ACHN (cell line): ENCODE data around the gene OTOA.
"Not testable (repeated sequence)": the region's sequence is repeated elsewhere in the genome, so short reads cannot be mapped to it uniquely, and the experiment has no call there.

ENCODE experiments used
- DNase-seq: peaks from one replicate; pipeline ENCODE4 v3.0.0-alpha.2; 2015
- in situ Hi-C: cut with HindIII; loops from 2 replicates; pipeline ENCODE4 v1.10.0; 2017; ENCODE audit warnings: low sequenced_read_pairs, low pct_ligation_motif_present, low pct_unique_long_range_greater_than_20kb

Gene OTOA

DNA sequence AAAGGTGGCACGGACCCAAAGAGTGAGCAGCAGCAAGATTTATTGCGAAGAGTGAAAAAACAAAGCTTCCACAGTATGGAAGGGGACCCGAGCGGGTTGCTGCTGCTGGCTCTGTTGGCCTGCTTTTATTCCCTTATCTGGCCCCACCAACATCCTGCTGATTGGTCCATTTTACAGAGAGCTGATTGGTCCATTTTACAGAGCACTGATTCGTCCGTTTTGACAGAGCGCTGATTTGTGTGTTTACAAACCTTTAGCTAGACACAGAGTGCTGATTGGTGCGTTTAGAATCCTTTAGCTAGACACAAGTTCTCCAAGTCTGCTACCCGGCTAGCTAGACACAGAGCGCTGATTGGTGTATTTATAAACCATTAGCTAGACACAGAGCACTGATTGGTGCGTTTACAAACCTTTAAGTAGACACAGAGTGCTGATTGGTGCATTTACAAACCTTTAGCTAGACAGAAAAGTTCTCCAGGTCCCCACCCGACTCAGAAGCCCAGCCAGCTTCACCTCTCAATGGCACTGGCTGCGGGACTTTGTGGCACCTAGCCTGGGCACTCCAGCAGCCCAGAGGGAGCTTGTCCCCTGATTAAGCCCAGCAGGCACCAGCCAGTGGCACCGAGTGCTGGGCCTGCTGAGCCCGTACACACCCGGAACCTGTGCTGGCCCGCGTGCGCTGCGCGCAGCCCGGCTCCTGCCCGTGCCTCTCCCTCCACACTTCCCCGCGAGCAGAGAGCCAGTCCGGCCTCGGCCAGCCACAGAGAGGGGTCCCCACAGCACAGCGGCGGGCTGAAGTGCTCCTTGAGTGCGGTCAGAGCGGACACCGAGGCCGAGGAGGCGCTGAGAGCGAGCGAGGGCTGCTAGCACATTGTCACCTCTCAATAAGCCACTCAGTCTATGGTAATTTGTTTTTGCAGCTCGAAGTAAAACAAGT is 26.5 kb upstream of the OTOA start:
- no peak for DNase-seq
- in situ Hi-C loops = no loop called here

DNA sequence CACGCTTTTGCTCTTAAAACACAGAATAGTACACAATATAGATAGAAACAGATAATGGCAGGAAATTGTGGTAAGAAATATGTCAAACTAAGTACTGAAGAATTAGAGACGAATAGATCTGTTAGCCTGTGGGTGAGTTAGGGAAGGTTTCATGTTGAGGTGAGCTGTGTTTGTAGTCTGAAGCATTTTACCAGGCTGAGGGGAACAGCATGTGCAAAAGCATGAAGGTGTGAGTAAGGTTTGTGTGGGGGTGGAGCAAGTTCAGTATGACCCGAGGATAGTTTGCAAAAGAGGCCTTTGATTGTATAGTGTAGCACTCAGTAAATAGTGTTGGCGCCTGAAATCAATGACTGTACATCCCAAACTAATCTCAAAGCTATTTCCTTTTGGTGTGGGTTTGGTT is 25.2 kb upstream of the OTOA start:
- no peak for DNase-seq
- in situ Hi-C loops = no loop called here

DNA sequence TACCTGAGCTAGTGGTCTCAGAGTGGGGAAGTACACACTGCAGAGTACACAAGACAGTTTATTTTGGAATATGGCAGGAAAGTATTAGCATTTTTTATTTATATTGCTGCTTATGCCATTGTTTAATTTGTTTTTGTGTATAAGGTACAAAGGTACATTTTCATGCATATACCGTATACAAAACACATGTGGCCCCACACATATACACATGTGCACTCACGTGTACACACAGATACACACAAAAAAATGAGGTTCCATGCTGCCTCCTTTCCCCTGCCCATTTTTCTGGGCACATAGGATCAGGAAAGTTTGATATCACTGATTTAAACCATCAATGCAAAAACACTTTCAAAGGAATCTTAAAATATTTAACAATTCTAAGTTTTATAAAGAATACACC is 24.3 kb upstream of the OTOA start:
- no peak for DNase-seq
- in situ Hi-C loops = no loop called here

DNA sequence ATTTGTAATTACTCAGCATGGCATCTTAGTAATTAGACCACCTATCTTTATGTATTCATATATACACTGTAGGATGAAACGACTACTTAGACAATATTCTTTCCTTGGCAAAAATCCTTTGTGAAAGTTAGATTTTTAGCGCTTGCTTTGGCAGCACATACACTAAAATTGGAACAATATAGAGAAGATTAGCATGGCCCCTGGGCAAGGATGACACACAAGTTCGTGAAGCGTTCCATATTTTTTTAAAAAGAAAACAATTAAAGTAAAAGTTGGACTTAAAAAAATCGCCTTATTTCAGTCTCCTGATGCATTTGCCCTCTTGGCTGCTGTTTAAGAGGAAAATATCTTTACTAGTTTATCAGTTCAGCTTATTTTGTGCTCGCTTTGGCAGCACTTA is 21.9 kb upstream of the OTOA start:
- DNase-seq = no peak
- in situ Hi-C loops = no loop called here

DNA sequence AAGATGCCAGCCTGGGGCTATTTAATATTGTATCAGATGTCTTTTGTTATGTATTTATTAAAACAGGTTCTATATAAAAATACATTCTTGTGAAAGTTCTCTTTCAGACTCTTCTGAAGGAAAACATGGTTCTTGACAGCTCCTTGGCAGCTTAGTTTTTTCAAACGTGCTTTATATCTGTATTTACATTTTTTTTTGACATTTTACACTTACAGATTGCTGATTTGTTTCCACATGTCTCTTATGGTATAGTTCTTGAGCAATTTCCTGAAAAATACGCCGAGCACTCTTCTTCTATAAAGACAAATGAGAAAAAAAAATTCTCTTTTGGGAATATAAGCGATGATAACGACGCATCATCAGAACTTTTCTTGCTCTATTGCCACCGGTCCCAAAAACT is 20.9 kb upstream of the OTOA start:
- DNase-seq = no peak
- in situ Hi-C loops = no loop called here

DNA sequence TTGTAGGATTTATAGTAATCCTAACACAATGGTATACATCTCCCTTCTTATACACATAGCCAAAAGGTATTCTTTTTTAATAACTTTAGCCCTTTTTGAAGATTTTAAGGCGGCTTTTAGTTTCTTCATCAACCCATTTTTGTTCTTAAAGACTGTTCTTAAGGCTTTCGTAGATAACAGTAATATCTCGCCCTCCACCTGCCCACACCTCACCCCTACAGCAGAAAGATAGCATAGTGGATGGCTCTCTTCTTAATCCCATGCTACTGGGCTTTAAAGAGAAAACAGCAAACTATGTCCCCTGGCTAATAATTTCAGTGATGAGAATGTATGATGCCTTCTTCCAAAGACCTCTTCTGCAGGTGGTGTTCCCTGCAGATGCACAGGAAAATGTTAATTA is 20.0 kb upstream of the OTOA start:
- in situ Hi-C loops = no loop called here
- no peak for DNase-seq

DNA sequence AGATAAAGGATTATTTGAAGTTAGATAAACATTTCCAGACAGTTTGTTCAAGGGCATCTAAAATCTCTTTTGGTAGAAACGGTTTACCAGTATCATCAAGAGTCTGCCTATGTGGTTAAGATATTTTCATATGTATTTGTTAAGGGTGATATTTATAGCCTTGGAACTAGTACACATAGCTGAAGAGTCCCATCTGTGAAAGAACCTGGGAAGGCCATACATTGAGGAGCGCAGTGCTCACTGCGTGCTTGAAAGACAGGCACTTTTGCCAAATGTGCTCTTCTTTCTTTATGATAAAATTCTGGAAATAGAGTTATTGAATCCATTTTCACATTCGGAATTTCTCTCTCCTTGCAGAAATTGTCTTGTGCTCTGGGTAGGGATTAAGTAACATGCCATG is 19.1 kb upstream of the OTOA start:
- no peak for DNase-seq
- in situ Hi-C loops = no loop called here

DNA sequence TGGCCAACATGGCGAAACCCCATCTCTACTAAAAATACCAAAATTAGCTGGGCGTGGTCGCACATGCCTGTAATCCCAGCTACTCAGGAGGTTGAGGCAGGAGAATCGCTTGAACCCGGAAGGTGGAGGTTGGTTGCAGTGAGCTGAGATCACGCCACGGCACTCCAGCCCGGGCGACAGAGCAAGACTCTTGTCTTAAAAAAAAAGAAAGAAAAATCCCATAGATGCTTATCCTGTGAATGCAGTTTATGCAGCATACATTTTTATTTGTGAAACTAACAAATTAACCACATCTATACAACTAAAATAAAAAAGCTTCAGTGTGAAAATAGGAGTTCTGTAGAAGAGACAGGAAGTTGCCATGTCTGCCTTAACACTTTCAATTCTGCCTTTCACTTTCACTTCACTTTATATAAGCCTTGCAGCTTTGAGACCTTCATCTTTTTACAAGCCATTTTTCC is 18.5 kb upstream of the OTOA start:
- in situ Hi-C loops = no loop called here
- DNase-seq = peak; percentile 69

DNA sequence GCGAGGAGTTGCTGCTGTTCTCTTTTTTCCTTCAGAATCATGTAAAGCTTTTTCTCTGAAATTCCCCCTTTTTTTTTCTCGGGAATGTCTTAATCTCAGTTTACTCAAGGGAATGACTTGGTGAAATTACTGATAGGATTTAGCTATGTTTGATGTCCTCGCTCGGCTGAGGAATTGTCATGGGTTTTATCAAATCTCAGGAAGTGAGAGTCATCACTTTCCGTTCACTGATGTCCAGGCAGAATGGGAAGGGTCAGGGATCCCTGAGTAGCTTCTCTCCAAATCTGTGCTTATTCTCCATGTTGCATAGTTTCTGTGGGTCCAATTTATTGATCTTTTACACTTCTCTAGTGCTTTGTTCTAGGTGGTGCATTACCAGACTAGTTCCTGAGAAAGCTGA is 17.7 kb upstream of the OTOA start:
- in situ Hi-C loops = no loop called here
- no peak for DNase-seq

DNA sequence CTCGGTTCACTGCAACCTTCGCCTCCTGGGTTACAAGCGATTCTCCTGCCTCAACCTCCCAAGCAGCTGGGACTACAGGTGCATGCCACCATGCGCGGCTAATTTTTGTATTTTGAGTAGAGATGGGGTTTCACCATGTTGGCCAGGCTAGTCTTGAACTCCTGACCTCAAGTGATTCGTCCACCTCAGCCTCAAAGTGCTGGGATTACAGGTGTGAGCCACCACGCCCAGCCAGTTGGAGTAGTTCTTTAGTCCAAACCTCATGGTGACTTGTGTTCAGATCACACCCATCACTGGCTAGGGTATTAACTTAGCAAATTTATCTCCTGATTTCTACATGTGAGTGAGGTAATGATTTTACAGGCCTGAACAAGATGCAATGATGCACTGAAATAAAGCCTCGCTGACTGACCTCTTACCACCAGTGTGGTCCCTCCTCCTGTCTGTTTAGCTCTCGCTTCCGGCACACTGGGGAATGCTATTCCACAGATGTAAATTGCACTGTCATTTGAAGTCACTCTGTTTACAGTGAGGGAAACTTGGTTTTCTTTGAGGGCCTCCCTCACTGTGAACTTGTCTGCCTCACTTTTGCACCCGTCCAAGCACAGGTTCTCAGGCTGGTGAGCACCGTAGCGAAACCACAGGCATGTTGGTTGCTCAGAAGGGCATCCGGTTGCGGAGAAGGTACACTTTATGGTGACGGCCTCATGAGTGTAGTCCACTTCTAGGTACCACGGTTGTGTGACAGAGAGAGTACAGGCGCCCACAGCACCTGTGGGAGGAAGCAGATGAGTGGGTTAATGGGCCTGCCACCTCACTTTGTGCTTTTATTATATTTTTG is 16.8 kb upstream of the OTOA start:
- in situ Hi-C loops = no loop called here
- DNase-seq = no peak

DNA sequence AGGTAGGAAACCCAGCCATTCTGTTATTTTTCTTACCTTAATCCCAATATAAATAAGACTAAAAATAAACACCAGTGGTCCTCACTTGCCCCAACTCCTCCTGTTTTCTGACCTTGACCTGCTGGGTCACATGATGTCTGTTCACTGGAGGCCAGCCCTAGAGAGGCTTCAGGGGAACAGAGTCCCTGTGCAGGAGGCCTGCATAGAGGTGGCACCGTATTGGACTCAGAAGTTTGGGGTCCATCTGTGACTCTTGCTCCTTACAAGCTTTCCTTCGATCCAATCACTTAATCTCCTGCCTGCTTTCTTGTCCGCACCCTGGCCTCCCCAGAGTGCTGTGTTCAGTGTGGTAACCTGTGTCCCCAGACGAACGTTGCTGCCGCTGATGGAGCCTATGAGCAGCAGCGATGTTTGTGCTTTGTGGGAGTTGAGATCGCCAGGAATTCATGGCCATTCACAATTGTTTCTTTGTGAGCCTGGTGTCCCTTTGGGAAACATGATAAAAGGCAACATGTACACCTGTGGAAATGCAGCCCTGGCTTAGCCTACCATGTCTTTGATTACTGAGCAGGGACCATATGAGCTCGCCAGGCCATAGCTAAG is 16.1 kb upstream of the OTOA start:
- no peak for DNase-seq
- in situ Hi-C loops = no loop called here

DNA sequence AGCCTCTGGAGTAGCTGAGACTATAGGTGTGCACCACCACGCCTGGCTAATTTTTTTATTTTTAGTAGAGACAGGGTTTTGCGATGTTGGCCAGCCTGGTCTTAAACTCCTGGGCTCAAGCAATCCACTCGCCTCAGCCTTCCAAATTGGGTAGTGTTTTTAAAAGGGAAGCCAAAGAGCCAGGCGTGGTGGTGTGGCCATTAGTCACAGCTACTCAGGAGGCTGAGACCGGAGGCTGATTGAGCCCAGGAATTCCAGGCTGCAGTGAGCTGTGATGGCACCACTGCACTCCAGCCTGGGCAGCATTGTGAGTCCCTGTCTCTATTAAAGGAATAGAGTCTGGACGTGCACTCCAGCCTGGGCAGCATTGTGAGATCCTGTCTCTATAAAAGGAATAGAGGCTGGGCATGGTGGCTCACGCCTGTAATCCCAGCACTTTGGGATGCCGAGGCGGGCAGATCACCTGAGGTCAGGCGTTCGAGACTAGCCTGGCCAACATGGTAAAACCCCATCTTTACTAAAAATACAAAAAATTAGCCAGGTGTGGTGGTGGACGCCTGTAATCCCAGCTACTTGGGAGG is 13.9 kb upstream of the OTOA start:
- DNase-seq, in situ Hi-C loops: not testable (repeated sequence)

DNA sequence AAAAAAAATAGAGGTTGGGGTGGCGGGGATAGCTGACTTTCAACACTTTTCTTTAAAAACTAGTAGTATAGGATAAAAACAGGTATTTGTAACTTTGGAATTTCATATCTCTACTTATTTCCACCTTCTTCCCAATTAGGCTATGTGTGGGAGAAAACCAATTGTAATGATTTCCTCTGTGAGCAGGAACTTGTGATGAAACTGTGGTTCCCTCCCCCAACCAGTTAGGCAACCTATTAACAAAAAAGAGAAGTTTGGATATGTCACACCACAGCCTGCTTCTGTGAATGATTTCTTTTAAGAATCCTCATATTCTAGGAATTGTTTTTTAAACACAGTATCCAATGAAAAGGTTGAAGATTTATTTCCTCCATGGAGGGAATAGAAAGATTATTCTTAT is 13.2 kb upstream of the OTOA start:
- in situ Hi-C loops = no loop called here
- no peak for DNase-seq

DNA sequence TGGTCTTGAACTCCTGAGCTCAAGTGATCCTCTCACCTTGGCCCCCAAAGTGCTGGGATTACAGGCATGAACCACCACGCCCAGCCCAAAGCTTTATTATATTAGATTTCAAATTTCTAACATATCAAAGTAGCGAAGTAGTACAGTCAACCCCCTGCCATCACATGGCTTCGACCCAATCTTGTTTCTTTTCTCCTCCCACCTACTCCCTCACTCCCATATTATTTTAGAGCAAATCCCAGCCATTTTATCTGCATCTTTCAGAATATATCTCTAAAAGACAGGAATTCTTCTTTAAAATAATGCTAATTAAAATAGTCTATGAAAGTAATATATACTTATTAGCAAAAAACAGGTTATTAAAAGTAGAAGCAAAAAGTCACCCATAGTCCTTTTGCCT is 12.3 kb upstream of the OTOA start:
- in situ Hi-C loops = no loop called here
- no peak for DNase-seq

DNA sequence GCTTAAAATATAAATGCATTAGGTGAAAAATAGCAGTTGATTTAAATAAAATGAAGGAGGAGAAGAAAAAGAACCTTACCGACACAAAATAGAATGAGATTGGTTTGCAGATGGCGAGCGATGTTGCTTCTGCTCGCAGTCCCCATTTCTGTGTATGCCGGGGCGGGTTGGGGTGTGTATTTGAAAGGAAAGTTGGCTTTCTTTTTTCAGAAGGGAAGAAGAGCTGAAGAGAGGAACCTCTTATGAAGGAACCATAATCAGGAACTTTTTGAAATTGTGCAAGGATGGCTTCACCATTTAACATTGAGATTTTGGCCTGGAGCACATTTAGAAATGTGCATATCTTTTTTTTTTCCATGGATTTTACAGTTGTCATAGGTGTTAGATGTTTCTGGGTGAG is 11.3 kb upstream of the OTOA start, which contains the start of gene IGSF6:
Gene IGSF6 (minus strand): TSS at position 156 of the 400 bp plus-strand sequence. CDS start 10 bp downstream, at position 146.
- no peak for DNase-seq
- in situ Hi-C loops = no loop called here

DNA sequence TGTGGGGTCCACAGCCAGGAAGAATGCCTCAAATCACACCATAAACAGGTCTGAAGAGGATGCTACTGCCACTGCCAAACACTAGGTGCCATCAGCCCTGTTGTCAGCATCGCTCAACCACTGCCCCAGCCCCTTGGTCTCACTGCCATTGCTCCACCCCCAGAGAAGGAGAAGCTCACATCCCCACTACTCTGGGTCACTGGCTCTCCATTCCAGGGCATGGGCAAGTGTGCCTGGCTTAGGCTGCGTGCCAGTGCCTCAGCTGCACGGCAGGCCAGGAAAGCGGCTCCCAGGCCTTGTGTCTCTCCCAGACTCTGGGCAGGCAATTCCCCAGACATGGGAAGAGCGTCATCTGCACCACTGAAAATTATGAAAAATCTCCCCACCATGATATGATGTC is 10.2 kb upstream of the OTOA start:
- in situ Hi-C loops = no loop called here

DNA sequence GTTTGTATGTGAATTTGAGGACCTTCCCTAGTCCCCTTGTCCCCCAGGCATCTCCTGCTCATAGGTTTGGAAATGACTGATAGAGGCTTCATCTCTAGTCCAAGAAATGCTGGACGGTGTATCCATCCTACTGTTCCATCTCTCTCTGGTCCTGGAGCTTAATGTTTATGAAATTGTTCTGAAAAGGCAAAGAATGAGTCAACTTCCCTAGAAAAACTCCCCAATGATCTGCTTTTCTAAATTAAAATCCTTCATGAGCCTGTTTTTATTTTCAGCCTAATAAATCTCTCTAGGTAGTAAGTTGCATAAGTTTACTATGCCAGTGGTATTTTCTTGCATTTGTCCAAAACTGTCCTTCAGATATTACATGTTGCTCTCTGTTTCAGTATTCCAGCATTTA is 9.3 kb upstream of the OTOA start:
- no peak for DNase-seq
- in situ Hi-C loops = no loop called here

More for the DNA sequence above, 10.2 kb upstream of the OTOA start:
- no peak for DNase-seq

DNA sequence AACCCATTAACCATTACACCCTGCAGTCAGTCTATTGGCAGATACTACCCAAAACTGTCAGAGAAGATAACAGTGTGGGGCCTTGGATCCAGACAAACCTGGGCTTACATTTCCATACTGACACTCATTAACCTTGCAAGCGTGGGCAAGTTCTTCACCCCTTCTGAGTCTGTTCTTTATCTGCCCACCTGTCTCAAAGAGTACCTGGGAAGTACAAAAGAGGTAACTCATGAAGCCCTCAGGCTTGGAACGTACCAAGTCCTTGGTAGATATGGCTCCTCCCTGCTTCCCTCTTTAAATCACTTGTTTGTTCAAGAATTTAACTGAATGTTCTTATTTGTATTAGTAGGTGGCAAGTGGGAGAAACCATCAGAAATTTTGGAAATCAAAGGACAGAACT is 8.9 kb upstream of the OTOA start:
- in situ Hi-C loops = no loop called here
- DNase-seq = no peak
